Measurements from ENCODE around the gene MBTPS1.
"Not testable (repeated sequence)": the region's sequence is repeated elsewhere in the genome, so short reads cannot be mapped to it uniquely, and the experiment has no call there.

The MBTPS1 gene

GRCh38 chr16:84137287-84137686, 20.5 kb upstream of the MBTPS1 start:
- no peak for DNase-seq

GRCh38 chr16:84136331-84137125, 19.8 kb upstream of the MBTPS1 start:
- DNase-seq, result no peak

GRCh38 chr16:84132527-84133285, 16.0 kb upstream of the MBTPS1 start:
- DNase-seq, result no peak

GRCh38 chr16:84131117-84131516, 14.4 kb upstream of the MBTPS1 start:
- no peak for DNase-seq

GRCh38 chr16:84124257-84125073, 7.7 kb upstream of the MBTPS1 start:
- DNase-seq, result no peak

GRCh38 chr16:84121007-84121406, 4.3 kb upstream of the MBTPS1 start:
- no peak for DNase-seq

GRCh38 chr16:84120023-84120422, 3.3 kb upstream of the MBTPS1 start:
- DNase-seq, result no peak

- DNase-seq, result no peak
Measured at GRCh38 chr16:84119368-84119767, 2.6 kb upstream of the MBTPS1 start.

GRCh38 chr16:84118315-84118714, 1.6 kb upstream of the MBTPS1 start:
- not testable (repeated sequence) for DNase-seq

GRCh38 chr16:84117494-84117843, 727 bp upstream of the MBTPS1 start:
- DNase-seq, result peak in 13 of 56 donors; percentile 18 to 73 (median 44)

GRCh38 chr16:84115919-84116719, 623 bp downstream of the MBTPS1 start:
- DNase-seq, result peak in 13 of 56 donors; percentile 29 to 71 (median 57)

GRCh38 chr16:84111949-84112348, 4.8 kb downstream of the MBTPS1 start:
- not testable (repeated sequence) for DNase-seq

GRCh38 chr16:84111525-84111924, 5.2 kb downstream of the MBTPS1 start:
- DNase-seq, result no peak

GRCh38 chr16:84110527-84110926, 6.2 kb downstream of the MBTPS1 start:
- no peak for DNase-seq

- peak in 1 of 56 donors; percentile 16 for DNase-seq
Measured at GRCh38 chr16:84109598-84110335, 7.0 kb downstream of the MBTPS1 start.

GRCh38 chr16:84107921-84108320, 8.8 kb downstream of the MBTPS1 start:
- DNase-seq, result no peak

- no peak for DNase-seq
Measured at GRCh38 chr16:84105948-84106740, 10.6 kb downstream of the MBTPS1 start.

GRCh38 chr16:84105301-84105815, 11.4 kb downstream of the MBTPS1 start:
- no peak for DNase-seq

GRCh38 chr16:84104231-84104630, 12.5 kb downstream of the MBTPS1 start:
- no peak for DNase-seq
